HTR-8/SVneo (cell line): Measurements from ENCODE around the gene HDAC1.
"Not testable (repeated sequence)": the region's sequence is repeated elsewhere in the genome, so short reads cannot be mapped to it uniquely, and the experiment has no call there.

ENCODE experiments used
- DNase-seq: peaks from one replicate; pipeline ENCODE4 v3.0.0; 2011; ENCODE audit warnings: low spot score, mixed read lengths; ENCODE audit not compliant: insufficient read length
- FAIRE-seq: peaks from 2 replicates; lab custom pipeline; 2011; peaks lifted over from hg19 to GRCh38; lab: Jason Lieb, UNC

Gene HDAC1

GRCh38 chr1:32291708-32292538, at the start of gene HDAC1:
Gene HDAC1 (plus strand): TSS chr1:32292083. CDS start chr1:32292170, 87 bp downstream.
- FAIRE-seq, result no peak

GRCh38 chr1:32242341-32242851, 49.5 kb upstream of the HDAC1 start:
- DNase-seq (no peak), FAIRE-seq (no peak)

More at GRCh38 chr1:32291708-32292538, at the start of gene HDAC1:
- peak; percentile 95 for DNase-seq

GRCh38 chr1:32246888-32247273, 45.0 kb upstream of the HDAC1 start, which contains the start of gene FAM167B:
Gene FAM167B (plus strand): TSS chr1:32247222. CDS start chr1:32247422, 200 bp downstream.
- FAIRE-seq, result no peak
- DNase-seq, result peak; percentile 53

- no peak for FAIRE-seq
- no peak for DNase-seq
These were observed 44.4 kb upstream of the HDAC1 start for GRCh38 chr1:32247452-32247851.

GRCh38 chr1:32247983-32248889, 43.6 kb upstream of the HDAC1 start:
- peak; percentile 59 for DNase-seq
- no peak for FAIRE-seq

- FAIRE-seq (no peak), DNase-seq (peak; percentile 42)
These were observed 41.9 kb upstream of the HDAC1 start for GRCh38 chr1:32249831-32250525.

GRCh38 chr1:32250893-32251716, 40.8 kb upstream of the HDAC1 start, which contains the start of gene LCK:
Gene LCK (plus strand): TSS chr1:32251265. CDS start chr1:32274330, 23,065 bp downstream.
- DNase-seq (no peak), FAIRE-seq (no peak)

GRCh38 chr1:32255072-32256071, 36.5 kb upstream of the HDAC1 start:
- DNase-seq, result no peak
- no peak for FAIRE-seq

GRCh38 chr1:32256473-32257226, 35.2 kb upstream of the HDAC1 start:
- DNase-seq (no peak), FAIRE-seq (no peak)

- DNase-seq (no peak), FAIRE-seq (no peak)
These were observed 34.7 kb upstream of the HDAC1 start for GRCh38 chr1:32257227-32257508.

GRCh38 chr1:32263236-32263593, 28.7 kb upstream of the HDAC1 start:
- not testable (repeated sequence) for DNase-seq, FAIRE-seq

GRCh38 chr1:32263744-32264143, 28.1 kb upstream of the HDAC1 start:
- DNase-seq (no peak), FAIRE-seq (no peak)

GRCh38 chr1:32265846-32266245, 26.0 kb upstream of the HDAC1 start:
- no peak for FAIRE-seq
- no peak for DNase-seq

- FAIRE-seq (no peak), DNase-seq (no peak)
These were observed 24.8 kb upstream of the HDAC1 start for GRCh38 chr1:32266921-32267591.

- FAIRE-seq, result no peak
- no peak for DNase-seq
These were observed 22.1 kb upstream of the HDAC1 start for GRCh38 chr1:32269744-32270143.

GRCh38 chr1:32272557-32273390, 19.1 kb upstream of the HDAC1 start:
- DNase-seq, result no peak
- FAIRE-seq, result peak; percentile 87
